MV-4-11 (cell line): ENCODE measurements around the gene HSD3B2.
A peak's percentile ranks its signal among the peaks of the same experiment; 100 is the strongest.
"Not testable (repeated sequence)": the region's sequence is repeated elsewhere in the genome, so short reads cannot be mapped to it uniquely, and the experiment has no call there.

Source experiments
- DNase-seq: peaks from one replicate; lab custom pipeline; 2025; lab: John Stamatoyannopoulos, UW

Gene HSD3B2

DNA sequence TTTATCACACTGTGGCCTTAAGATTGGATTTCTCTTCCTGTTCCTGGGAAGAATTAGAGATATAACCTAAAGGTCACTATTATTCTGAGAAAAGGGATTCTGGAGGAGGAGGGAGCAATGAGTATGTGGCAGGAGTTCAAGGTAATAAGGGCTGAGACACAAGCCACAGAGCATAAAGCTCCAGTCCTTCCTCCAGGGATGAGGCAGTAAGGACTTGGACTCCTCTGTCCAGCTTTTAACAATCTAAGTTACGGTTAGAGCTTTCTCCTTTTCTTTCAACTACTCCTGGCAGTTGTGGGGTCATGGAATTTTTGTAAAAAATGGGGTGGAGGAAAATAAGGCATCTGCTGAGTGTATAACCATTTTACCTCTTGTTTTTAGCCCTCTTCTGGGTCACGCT, at the start of gene HSD3B2:
Gene HSD3B2 (plus strand): TSS at position 201 of the 400 bp plus-strand sequence. CDS start 270 bp downstream, outside the sequence.
- DNase-seq: no peak

DNA sequence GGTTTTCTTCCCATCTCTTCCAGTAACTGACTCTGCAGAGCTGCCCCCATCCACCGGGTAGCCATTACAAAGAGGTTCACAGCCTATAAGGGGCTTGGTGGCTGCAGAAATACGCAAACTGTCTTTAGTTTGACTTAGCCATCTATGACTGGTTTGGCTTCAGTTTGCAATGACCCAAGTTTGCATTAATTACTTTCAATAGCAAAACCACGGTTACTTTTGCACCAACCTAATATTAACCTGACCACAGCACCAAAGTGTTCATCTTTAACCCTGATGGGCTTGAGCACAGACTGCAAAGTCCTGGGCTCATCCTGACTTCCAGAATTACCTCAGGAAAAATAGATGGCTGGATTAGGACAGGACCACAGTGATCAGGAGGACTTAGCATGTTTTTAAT, 48.5 kb upstream of the HSD3B2 start:
- DNase-seq: no peak

- peak; percentile 1 for DNase-seq
Measured at GRCh38 chr1:119367432-119368124, 47.4 kb upstream of the HSD3B2 start.

DNA sequence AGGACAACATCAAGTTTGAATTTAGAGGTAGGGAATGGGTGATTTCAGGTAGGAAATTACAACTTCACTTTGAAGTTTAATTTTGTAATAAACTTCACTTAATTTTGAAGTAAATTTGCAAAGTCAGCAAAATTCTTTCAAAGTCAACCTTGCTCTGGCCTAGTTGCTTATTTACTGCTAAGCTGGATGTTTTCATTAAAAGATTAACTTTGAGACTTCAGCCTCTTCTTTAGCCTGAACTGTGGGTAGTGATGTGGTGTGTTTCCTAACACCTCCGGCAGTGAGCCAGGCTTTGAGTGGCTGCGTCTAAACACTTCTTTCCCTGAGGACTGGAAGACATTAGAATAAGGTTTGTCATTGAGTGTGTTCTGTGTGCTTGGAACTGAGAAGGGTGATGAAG, 46.4 kb upstream of the HSD3B2 start, which contains the start of gene HAO2:
Gene HAO2 (plus strand): TSS at position 232 of the 400 bp plus-strand sequence. CDS start 12,301 bp downstream, outside the sequence.
- no peak for DNase-seq

- DNase-seq: no peak
Measured at GRCh38 chr1:119370748-119371147, 44.2 kb upstream of the HSD3B2 start.

GRCh38 chr1:119371815-119372214, 43.1 kb upstream of the HSD3B2 start:
- no peak for DNase-seq

- peak; percentile 10 for DNase-seq
Measured at GRCh38 chr1:119372503-119373086, 42.4 kb upstream of the HSD3B2 start.

- no peak for DNase-seq
Measured at GRCh38 chr1:119373465-119373864, 41.5 kb upstream of the HSD3B2 start.

DNA sequence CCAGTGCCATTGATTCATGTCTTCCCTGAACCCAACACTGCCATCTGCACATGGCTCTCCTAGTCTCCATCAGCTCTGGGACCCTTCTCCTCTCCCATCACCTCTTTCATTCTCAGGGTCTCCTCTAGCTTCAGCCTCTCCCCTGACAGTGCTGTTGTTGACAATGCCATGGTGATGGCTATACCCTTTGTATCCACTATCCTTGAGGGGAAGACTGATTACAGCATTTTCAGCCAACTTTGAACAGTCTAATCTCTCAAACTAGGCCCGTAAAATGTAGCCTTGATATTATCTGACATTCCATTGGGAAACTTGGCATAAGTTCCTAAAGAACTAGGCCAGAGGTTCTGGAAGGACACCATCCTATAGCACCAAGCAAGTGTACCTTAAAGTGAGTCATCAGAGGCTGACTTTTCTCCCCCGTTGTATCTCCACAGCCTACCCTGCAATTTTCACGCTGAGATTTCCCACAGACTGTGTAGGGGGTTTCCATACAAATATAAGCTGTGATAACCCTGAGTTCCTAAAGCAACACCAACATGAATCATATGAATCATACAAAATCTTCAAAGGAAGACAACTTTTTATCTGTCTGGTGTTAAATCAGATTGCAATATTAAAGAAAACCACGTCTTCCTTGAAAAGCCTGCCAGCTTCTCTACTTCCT, 40.6 kb upstream of the HSD3B2 start:
- no peak for DNase-seq

DNA sequence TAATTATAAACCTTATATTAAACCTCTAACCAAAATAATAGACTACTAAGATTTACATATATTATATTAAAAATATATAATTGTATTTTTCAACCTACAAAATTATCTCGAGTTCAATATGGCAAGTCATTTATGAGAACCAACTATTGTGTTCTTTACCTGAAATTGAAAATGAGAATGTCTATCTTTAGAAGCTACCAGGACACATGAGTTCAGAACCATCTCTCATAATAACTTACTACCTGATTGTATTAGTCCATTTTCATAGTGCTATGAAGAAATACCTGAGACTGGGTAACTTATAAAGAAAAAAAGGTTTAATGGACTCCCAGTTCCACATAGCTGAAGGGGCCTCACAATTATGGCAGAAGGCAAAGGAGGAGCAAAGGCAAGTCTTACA, 39.6 kb upstream of the HSD3B2 start:
- no peak for DNase-seq

- no peak for DNase-seq
Measured at GRCh38 chr1:119376594-119376993, 38.4 kb upstream of the HSD3B2 start.

GRCh38 chr1:119377594-119377993, 37.4 kb upstream of the HSD3B2 start:
- not testable (repeated sequence) for DNase-seq

DNA sequence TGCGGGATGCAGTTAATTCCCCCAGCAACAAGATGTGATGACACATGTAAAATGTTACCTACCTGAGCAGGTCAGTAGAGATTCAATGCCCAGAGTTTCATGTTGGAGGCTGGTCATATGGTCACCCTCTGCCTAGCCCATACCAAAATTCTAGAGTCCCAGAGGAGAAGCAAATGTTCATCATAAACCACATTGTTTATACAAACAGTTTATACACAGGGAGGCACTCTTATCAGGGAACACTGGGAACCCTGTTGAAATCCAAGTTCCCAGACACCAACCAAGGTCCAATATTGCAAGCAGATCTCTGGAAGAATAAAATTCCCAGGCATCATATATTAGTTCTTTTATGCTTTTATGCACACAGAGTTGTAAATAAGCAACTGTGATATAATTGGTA, 35.8 kb upstream of the HSD3B2 start:
- DNase-seq: no peak

- no peak for DNase-seq
Measured at GRCh38 chr1:119380304-119380703, 34.6 kb upstream of the HSD3B2 start.

DNA sequence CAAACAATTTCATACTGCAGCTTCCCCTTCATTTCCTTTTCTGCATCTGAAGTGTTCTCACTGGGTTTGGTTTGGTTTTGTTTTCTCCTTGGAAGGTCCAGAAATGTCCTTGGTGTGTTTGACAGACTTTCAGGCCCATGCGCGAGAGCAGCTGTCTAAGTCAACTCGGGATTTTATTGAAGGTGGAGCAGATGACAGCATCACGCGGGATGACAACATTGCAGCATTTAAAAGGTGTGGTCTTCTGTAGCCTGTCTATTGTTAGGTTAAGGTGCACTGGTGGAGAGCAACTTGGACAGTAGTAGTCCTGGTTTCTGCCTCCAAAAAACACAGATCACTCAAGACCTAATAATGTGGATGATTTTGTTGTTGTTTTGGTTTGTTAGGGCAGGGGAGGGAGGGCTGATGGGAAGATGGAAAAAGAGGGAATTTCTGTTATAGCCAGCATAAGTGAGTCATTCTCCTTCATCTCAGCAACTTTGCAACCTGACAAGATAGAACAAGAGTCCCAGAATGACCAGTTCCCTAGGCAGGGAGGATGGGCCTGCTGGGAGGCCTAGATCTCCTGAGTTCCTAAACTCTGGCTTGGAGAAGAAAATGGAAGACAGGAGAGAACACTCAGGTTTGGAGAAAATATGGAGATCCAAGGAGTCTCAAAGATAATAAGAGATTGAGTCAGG, 33.8 kb upstream of the HSD3B2 start:
- no peak for DNase-seq

- DNase-seq: no peak
Measured at GRCh38 chr1:119384591-119384990, 30.4 kb upstream of the HSD3B2 start.

GRCh38 chr1:119385650-119386049, 29.3 kb upstream of the HSD3B2 start:
- DNase-seq: no peak

- DNase-seq: no peak
Measured at GRCh38 chr1:119387858-119388257, 27.1 kb upstream of the HSD3B2 start.

GRCh38 chr1:119388450-119388849, 26.5 kb upstream of the HSD3B2 start:
- no peak for DNase-seq

GRCh38 chr1:119390526-119390925, 24.4 kb upstream of the HSD3B2 start:
- DNase-seq: no peak

GRCh38 chr1:119391749-119392148, 23.2 kb upstream of the HSD3B2 start:
- DNase-seq: no peak

- DNase-seq: no peak
Measured at GRCh38 chr1:119394085-119394484, 20.9 kb upstream of the HSD3B2 start.

GRCh38 chr1:119396982-119397381, 18.0 kb upstream of the HSD3B2 start:
- no peak for DNase-seq
